RPMI7951 (cell line): ENCODE results near the gene RGS7. TPM values are rescaled to one million over a fixed set of nuclear protein-coding genes. Genes with fewer than 3 reads are reported as not detected.
"Not testable (repeated sequence)": the region's sequence is repeated elsewhere in the genome, so short reads cannot be mapped to it uniquely, and the experiment has no call there.

ENCODE experiments used
- DNase-seq: peaks from one replicate; pipeline ENCODE4 v3.0.0-alpha.2; 2012; ENCODE audit warnings: low read depth
- total RNA-seq: library from RNA; depleted of rRNA; stranded (reverse); fragments of >200 nt; shearing (Covaris generic); gene quantifications from 2 replicates; pipeline ENCODE4 v1.2.3, GENCODE V29; 2014

RGS7 gene
- total RNA-seq, 1 experiment from 2014 or later, result not detected

GRCh38 chr1:240925273-240925672 is 431.7 kb downstream of the RGS7 start:
- no peak for DNase-seq

GRCh38 chr1:240917976-240918375 is 439.0 kb downstream of the RGS7 start:
- no peak for DNase-seq

GRCh38 chr1:240914506-240914905 is 442.5 kb downstream of the RGS7 start:
- DNase-seq, result no peak

GRCh38 chr1:240912821-240913220 is 444.2 kb downstream of the RGS7 start:
- no peak for DNase-seq

- DNase-seq, result no peak
Observed at GRCh38 chr1:240909701-240910457, 447.1 kb downstream of the RGS7 start.

GRCh38 chr1:240906477-240906876 is 450.5 kb downstream of the RGS7 start:
- DNase-seq, result no peak

- no peak for DNase-seq
Observed at GRCh38 chr1:240905225-240905765, 451.7 kb downstream of the RGS7 start.

GRCh38 chr1:240895424-240895823 is 461.6 kb downstream of the RGS7 start:
- DNase-seq, result not testable (repeated sequence)

- peak; percentile 1 for DNase-seq
Observed at GRCh38 chr1:240888787-240889048, 468.3 kb downstream of the RGS7 start.

- DNase-seq, result no peak
Observed at GRCh38 chr1:240888039-240888786, 468.8 kb downstream of the RGS7 start.

- DNase-seq, result no peak
Observed at GRCh38 chr1:240883490-240883889, 473.5 kb downstream of the RGS7 start.

- not testable (repeated sequence) for DNase-seq
Observed at GRCh38 chr1:240882656-240883308, 474.2 kb downstream of the RGS7 start.

- no peak for DNase-seq
Observed at GRCh38 chr1:240878631-240879030, 478.4 kb downstream of the RGS7 start.

GRCh38 chr1:240877605-240878004 is 479.4 kb downstream of the RGS7 start:
- DNase-seq, result no peak

GRCh38 chr1:240876071-240876470 is 480.9 kb downstream of the RGS7 start:
- no peak for DNase-seq

- DNase-seq, result no peak
Observed at GRCh38 chr1:240869071-240869470, 487.9 kb downstream of the RGS7 start.

GRCh38 chr1:240866724-240867123 is 490.3 kb downstream of the RGS7 start:
- no peak for DNase-seq

GRCh38 chr1:240860023-240860422 is 497.0 kb downstream of the RGS7 start:
- no peak for DNase-seq

GRCh38 chr1:240854367-240854766 is 502.6 kb downstream of the RGS7 start:
- peak; percentile 13 for DNase-seq

- no peak for DNase-seq
Observed at GRCh38 chr1:240847325-240847724, 509.7 kb downstream of the RGS7 start.

- no peak for DNase-seq
Observed at GRCh38 chr1:240844486-240844885, 512.5 kb downstream of the RGS7 start.

- DNase-seq, result no peak
Observed at GRCh38 chr1:240843798-240844197, 513.2 kb downstream of the RGS7 start.

- DNase-seq, result no peak
Observed at GRCh38 chr1:240836271-240836670, 520.7 kb downstream of the RGS7 start.
